PFSK-1 (cell line): ENCODE data around the gene NAALADL2.

Experiments used
- POLR2AphosphoS5 ChIP-seq: IDR thresholded peaks from 2 replicates; pipeline ENCODE4 v1.6.1; 2012; ENCODE audit warnings: low read depth, mild to moderate bottlenecking, control low read depth, low read length, moderate library complexity
- SIN3A ChIP-seq: IDR thresholded peaks from 2 replicates; pipeline ENCODE4 v1.6.1; 2012; ENCODE audit warnings: mild to moderate bottlenecking, low read length, moderate library complexity, borderline replicate concordance; ENCODE audit not compliant: insufficient read depth
- TAF1 ChIP-seq: IDR thresholded peaks from 2 replicates; pipeline ENCODE4 v1.6.1; 2012; ENCODE audit warnings: low read length, control low read depth, borderline replicate concordance; ENCODE audit not compliant: insufficient read depth
- TF ChIP-seq, protein P1 (sequence below), 2 experiments: IDR thresholded peaks; 2 replicates each; pipeline versions ENCODE4 v1.6.1 to v1.8.0; 2011 to 2012; ENCODE audit warnings: low read depth in 2 of 2, low read length in 2 of 2, control low read depth in 1 of 2, inconsistent platforms in 1 of 2, mild to moderate bottlenecking in 1 of 2, moderate library complexity in 1 of 2; ENCODE audit not compliant: insufficient read depth in 1 of 2

GRCh38 chr3:175356899-175357324, 497.8 kb downstream of the NAALADL2 start:
- TF ChIP-seq TAF1, result no peak
- TF ChIP-seq SIN3A, result no peak
- TF ChIP-seq POLR2AphosphoS5, result no peak
- TF ChIP-seq, protein P1, sequence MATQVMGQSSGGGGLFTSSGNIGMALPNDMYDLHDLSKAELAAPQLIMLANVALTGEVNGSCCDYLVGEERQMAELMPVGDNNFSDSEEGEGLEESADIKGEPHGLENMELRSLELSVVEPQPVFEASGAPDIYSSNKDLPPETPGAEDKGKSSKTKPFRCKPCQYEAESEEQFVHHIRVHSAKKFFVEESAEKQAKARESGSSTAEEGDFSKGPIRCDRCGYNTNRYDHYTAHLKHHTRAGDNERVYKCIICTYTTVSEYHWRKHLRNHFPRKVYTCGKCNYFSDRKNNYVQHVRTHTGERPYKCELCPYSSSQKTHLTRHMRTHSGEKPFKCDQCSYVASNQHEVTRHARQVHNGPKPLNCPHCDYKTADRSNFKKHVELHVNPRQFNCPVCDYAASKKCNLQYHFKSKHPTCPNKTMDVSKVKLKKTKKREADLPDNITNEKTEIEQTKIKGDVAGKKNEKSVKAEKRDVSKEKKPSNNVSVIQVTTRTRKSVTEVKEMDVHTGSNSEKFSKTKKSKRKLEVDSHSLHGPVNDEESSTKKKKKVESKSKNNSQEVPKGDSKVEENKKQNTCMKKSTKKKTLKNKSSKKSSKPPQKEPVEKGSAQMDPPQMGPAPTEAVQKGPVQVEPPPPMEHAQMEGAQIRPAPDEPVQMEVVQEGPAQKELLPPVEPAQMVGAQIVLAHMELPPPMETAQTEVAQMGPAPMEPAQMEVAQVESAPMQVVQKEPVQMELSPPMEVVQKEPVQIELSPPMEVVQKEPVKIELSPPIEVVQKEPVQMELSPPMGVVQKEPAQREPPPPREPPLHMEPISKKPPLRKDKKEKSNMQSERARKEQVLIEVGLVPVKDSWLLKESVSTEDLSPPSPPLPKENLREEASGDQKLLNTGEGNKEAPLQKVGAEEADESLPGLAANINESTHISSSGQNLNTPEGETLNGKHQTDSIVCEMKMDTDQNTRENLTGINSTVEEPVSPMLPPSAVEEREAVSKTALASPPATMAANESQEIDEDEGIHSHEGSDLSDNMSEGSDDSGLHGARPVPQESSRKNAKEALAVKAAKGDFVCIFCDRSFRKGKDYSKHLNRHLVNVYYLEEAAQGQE (IDR thresholded peaks at IDR 0.05; ENCODE audit: insufficient read depth in 1 of 2, low read depth in 2 of 2, low read length in 2 of 2), result no peak
